Stomach (tissue), 4 donors: ENCODE measurements around the gene KIAA1217.

Experiments
- POLR2A ChIP-seq, 4 donors: fragments of 450-650 bp; IDR thresholded peaks; one replicate each; pipeline ENCODE4 v1.6.1; 2016; ENCODE audit warnings: antibody characterized with exemption in 4 of 4, control low read depth in 2 of 4, mild to moderate bottlenecking in 1 of 4, moderate library complexity in 1 of 4
- POLR2AphosphoS5 ChIP-seq, 3 donors: sonication (generic); formaldehyde crosslinking; IDR thresholded peaks; one replicate each; pipeline ENCODE4 v1.6.1; 2016; ENCODE audit warnings: antibody characterized with exemption in 3 of 3
- TF ChIP-seq, protein P1 (sequence below), 7 experiments: fragments of 450-650 bp in 4 of 7; fragments of 200-600 bp in 3 of 7; sonication (generic) in 3 of 7; IDR thresholded peaks; one replicate each; pipeline ENCODE4 v1.5.1; 2016 to 2019; ENCODE audit warnings: antibody characterized with exemption in 7 of 7, control low read depth in 2 of 7, mild to moderate bottlenecking in 1 of 7

DNA sequence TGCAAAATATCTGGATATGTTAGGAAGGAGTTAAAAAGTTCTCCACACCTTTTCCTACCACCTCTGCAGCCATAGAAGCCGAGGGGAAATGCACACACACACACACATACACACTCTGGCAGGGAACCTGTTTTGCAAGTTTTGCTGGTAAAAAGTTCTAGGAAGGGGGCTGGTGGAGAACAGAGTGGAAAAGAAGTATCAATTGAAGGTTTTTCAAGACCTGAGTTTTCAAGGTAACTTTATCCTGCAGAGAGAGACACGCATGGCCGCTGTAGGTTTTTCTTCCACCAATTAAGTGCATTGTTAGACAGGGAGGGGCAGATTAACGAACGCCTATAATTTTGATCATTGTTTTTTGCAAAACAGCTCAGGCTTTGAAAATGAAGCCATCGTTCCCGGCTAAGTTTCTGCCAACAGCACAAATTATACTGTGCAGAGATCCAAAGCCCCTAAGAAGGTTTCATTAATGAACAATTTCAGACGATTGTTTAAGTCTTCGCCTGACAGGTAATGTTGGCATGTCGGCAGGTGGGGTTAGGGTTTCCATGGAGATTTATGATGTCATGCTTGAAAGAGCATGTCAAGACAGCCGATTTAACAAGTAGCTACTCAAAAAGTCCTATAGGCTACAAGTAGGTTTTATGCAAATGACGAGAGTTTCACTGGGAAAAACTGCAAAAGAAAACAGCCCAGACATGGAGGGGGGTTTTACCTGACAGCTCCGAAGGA, 29.7 kb downstream of the KIAA1217 start:
- TF ChIP-seq, protein P1, sequence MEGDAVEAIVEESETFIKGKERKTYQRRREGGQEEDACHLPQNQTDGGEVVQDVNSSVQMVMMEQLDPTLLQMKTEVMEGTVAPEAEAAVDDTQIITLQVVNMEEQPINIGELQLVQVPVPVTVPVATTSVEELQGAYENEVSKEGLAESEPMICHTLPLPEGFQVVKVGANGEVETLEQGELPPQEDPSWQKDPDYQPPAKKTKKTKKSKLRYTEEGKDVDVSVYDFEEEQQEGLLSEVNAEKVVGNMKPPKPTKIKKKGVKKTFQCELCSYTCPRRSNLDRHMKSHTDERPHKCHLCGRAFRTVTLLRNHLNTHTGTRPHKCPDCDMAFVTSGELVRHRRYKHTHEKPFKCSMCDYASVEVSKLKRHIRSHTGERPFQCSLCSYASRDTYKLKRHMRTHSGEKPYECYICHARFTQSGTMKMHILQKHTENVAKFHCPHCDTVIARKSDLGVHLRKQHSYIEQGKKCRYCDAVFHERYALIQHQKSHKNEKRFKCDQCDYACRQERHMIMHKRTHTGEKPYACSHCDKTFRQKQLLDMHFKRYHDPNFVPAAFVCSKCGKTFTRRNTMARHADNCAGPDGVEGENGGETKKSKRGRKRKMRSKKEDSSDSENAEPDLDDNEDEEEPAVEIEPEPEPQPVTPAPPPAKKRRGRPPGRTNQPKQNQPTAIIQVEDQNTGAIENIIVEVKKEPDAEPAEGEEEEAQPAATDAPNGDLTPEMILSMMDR (IDR thresholded peaks at IDR 0.05) = no peak
- TF ChIP-seq POLR2A (IDR thresholded peaks at IDR 0.05) = no peak
- TF ChIP-seq POLR2AphosphoS5 (IDR thresholded peaks at IDR 0.05) = no peak
